Measurements from ENCODE around the gene EBF3.

DNA sequence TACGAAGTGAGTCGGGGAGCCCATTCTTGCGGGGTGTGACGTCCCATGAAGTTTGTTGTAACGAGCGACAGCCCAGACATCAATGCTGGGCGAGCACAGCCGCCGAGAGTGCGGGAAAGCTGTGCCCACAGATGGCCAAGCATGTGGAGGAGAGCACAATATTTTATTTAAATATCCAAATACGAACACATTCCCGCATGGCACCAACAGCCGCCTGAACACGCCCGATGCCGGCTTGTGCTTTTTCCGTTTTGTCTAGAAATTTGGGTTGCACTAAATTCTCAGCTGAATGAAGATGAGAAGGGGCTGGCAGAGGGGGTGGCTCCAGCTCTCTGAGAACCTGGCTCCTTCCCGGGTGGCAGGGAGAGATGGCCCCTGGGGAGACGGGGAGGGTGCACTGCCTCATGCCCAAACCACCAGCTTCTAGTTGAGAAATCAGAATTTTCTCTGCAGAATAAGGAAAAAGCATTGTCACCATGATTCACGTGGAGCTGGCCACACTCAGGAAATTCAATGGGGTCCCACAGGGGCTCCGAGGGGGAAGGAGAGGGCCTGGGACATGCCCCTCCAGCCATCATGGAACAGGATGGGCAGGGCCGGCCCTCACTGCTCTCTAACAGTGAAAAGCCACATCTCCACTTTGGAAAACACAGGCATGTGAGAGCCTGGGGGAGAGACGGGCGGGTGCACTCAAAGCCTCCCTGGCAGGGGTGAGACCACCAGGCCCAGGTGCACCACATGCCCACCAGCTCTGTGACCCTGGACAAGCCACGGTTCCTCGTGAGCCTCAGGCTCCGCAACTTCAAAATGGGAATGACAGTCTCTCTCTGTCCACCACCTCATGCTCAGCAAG lies 48.3 kb downstream of the EBF3 start:
- TF ChIP-seq, protein P1, sequence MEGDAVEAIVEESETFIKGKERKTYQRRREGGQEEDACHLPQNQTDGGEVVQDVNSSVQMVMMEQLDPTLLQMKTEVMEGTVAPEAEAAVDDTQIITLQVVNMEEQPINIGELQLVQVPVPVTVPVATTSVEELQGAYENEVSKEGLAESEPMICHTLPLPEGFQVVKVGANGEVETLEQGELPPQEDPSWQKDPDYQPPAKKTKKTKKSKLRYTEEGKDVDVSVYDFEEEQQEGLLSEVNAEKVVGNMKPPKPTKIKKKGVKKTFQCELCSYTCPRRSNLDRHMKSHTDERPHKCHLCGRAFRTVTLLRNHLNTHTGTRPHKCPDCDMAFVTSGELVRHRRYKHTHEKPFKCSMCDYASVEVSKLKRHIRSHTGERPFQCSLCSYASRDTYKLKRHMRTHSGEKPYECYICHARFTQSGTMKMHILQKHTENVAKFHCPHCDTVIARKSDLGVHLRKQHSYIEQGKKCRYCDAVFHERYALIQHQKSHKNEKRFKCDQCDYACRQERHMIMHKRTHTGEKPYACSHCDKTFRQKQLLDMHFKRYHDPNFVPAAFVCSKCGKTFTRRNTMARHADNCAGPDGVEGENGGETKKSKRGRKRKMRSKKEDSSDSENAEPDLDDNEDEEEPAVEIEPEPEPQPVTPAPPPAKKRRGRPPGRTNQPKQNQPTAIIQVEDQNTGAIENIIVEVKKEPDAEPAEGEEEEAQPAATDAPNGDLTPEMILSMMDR (IDR thresholded peaks at IDR 0.05; ENCODE audit: low read depth, low read length): no peak
- TF ChIP-seq EZH2phosphoT487 (IDR thresholded peaks at IDR 0.05; ENCODE audit: low read depth): no peak
